Activated naive CD8-positive, alpha-beta T cell treated with anti-CD3 and anti-CD28 coated beads, Interleukin-2, amount 50 U/mL, for 16 hours (primary cell): ENCODE measurements around the gene KLC4.
A peak's percentile ranks its signal among the peaks of the same experiment; 100 is the strongest.
"Not testable (repeated sequence)": the region's sequence is repeated elsewhere in the genome, so short reads cannot be mapped to it uniquely, and the experiment has no call there.

Experiments used
- DNase-seq: peaks from one replicate; pipeline ENCODE4 v3.0.0-alpha.2; 2020; ENCODE audit warnings: low read depth, low spot score

The KLC4 gene

GRCh38 chr6:43036712-43037111, 22.7 kb upstream of the KLC4 start:
- DNase-seq = no peak

GRCh38 chr6:43037197-43037596, 22.2 kb upstream of the KLC4 start:
- no peak for DNase-seq

GRCh38 chr6:43037706-43038105, 21.7 kb upstream of the KLC4 start:
- DNase-seq = no peak

GRCh38 chr6:43038727-43039126, 20.7 kb upstream of the KLC4 start:
- no peak for DNase-seq

GRCh38 chr6:43040542-43041257, 18.7 kb upstream of the KLC4 start:
- DNase-seq = no peak

- DNase-seq = not testable (repeated sequence)
Observed at GRCh38 chr6:43041475-43041874, 18.0 kb upstream of the KLC4 start.

GRCh38 chr6:43043310-43043709, 16.1 kb upstream of the KLC4 start:
- no peak for DNase-seq

GRCh38 chr6:43045371-43045930, 14.0 kb upstream of the KLC4 start:
- DNase-seq = no peak

- DNase-seq = no peak
Observed at GRCh38 chr6:43047998-43048397, 11.4 kb upstream of the KLC4 start.

GRCh38 chr6:43050981-43051380, 8.4 kb upstream of the KLC4 start:
- DNase-seq = no peak

GRCh38 chr6:43052225-43052841, 7.1 kb upstream of the KLC4 start:
- DNase-seq = no peak

- DNase-seq = no peak
Observed at GRCh38 chr6:43052842-43053544, 6.4 kb upstream of the KLC4 start.

GRCh38 chr6:43053545-43054205, 5.8 kb upstream of the KLC4 start, which contains the start of gene CUL7:
CUL7 (minus strand) TSS chr6:43053851; CDS start chr6:43052788, 1,063 bp downstream.
- DNase-seq = peak; percentile 77

- DNase-seq = no peak
Observed at GRCh38 chr6:43054206-43054943, 5.1 kb upstream of the KLC4 start.

- DNase-seq = no peak
Observed at GRCh38 chr6:43055966-43056365, 3.5 kb upstream of the KLC4 start.

GRCh38 chr6:43058531-43058930, 900 bp upstream of the KLC4 start:
- DNase-seq = no peak

- DNase-seq = no peak
Observed at GRCh38 chr6:43060034-43060754, 763 bp downstream of the KLC4 start.

GRCh38 chr6:43060755-43061633, 1.6 kb downstream of the KLC4 start:
- DNase-seq = no peak

GRCh38 chr6:43061861-43062260, 2.4 kb downstream of the KLC4 start:
- DNase-seq = no peak

- no peak for DNase-seq
Observed at GRCh38 chr6:43062818-43063217, 3.4 kb downstream of the KLC4 start.
